ENCODE measurements around the gene YLPM1.
A peak's percentile ranks its signal among the peaks of the same experiment; 100 is the strongest.

YLPM1 gene

GRCh38 chr14:74841230-74842207, 78.4 kb downstream of the YLPM1 start:
- DNase-seq, result peak; percentile 20

DNA sequence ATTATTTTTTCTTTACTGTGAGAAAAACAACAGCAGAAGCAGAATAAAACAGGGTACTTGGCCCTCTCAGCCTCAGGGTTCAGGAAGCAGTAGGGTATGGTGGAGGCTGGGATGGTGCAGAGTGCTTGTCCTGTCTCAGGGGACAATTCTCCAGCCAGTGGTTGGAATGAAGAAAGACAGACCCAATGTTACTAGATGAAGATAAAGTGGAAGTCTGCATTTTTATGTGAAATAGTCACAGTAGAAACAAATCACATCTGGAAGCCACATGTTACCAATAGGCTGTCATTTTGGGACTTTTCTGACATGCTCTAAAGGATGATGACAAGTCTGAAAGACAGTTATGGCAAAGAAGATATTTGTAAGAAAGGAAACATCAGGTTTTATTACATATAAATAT, 80.5 kb downstream of the YLPM1 start:
- no peak for DNase-seq

GRCh38 chr14:74846168-74846567, 83.1 kb downstream of the YLPM1 start:
- DNase-seq, result no peak

GRCh38 chr14:74846968-74847665, 84.0 kb downstream of the YLPM1 start:
- no peak for DNase-seq

DNA sequence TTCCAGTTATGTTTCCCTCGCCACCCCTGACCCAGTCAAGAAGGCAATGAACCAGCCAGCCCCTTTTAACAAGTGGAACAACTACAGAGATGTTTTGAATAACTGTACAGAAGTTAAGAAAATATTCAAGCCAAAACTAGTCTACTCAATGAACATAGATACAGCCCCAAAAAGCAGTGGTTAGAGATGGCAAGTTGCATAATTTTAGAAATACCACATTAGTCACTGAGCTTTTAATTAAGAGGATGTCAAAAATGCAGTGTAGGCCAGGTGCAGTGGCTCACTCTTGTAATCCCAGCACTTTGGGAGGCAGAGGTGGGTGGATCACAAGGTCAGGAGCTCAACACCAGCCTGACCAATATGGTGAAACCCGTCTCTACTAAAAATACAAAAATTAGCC, 85.7 kb downstream of the YLPM1 start:
- DNase-seq, result no peak

GRCh38 chr14:74852922-74853530, 89.9 kb downstream of the YLPM1 start:
- DNase-seq, result no peak

- no peak for DNase-seq
Measured at GRCh38 chr14:74853581-74853980, 90.5 kb downstream of the YLPM1 start.

DNA sequence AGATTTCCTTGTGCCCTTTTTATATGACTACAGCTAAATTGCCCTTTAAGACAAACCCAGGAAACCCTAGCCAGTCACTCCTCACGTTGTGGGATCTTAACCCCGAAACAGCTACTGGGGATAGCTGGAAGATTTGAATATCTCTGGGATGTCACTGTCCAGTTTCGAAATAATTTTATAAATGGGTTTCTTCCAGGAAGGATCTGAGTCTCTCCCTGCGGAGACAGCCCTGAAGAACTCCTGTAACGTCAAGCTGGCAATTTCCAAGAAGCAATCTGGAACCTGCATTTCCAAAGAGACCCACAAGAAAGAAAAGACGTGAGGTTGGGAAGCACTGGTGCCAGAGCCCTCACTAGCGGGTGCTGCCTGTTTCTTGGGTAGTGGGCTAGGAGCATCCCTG, 91.9 kb downstream of the YLPM1 start:
- no peak for DNase-seq

DNA sequence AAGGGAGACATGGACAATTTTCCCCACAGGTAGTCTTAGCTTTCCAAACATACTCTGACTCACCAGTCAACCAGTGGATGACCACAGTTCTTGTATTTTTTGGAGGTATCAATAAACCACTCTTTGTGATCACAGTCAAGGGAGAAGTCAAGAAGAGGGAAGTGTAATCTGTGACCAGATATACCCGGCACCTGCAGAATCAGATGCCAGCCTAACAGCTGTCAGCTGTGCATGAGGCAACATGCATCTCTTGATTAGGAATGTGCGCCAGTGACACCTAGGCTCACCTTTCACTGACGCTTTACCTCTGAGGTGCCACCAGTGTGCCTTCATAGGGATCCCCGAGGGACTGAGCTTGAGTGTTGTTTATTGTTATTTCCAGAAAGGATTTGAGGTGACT, 92.8 kb downstream of the YLPM1 start:
- DNase-seq, result no peak

- DNase-seq, result no peak
Measured at GRCh38 chr14:74856366-74856765, 93.2 kb downstream of the YLPM1 start.

- no peak for DNase-seq
Measured at GRCh38 chr14:74858022-74858421, 94.9 kb downstream of the YLPM1 start.

- DNase-seq, result no peak
Measured at GRCh38 chr14:74859757-74860552, 96.8 kb downstream of the YLPM1 start.

DNA sequence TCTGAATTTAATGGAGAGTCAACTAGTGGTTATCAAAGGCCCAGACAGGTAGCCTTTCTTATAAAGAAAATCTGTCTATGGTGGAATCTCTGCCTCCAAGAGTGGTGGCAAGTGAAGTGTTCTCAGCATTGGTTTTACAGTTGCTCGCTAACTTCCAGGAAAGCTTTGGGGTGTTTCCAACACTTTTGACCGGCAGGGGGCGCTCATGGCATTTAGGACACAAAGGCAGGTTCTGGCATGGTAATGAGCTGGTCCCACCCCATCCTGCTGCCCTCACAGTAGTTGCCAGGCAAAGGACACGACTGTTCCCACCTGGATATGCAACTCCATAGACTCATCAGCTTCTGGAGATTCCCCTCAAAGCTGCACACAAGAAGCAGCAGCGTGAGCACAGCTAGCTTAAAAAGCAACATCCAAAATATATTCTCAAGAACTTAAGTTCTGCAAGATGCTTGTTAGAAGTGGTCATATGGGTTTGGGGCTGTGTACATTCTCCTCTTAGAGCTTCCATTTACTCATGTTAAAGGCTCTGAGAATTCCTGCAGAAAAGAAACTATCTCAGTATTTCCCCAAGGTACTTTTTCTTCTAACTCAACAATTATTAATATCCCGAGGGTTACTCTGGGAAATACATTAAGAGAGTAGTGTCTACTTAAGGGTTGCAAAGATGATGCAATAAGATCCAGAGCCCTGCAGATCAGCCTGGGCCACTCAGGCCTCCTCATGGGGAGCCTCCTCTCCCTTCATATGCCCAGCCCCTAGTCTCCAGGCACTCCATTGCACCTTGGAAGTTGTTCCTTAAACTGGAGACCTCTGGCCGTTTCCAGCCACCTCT, 98.0 kb downstream of the YLPM1 start:
- DNase-seq, result peak; percentile 80

- DNase-seq, result no peak
Measured at GRCh38 chr14:74861734-74862090, 98.6 kb downstream of the YLPM1 start.

GRCh38 chr14:74863274-74863673, 100.2 kb downstream of the YLPM1 start:
- peak; percentile 1 for DNase-seq

DNA sequence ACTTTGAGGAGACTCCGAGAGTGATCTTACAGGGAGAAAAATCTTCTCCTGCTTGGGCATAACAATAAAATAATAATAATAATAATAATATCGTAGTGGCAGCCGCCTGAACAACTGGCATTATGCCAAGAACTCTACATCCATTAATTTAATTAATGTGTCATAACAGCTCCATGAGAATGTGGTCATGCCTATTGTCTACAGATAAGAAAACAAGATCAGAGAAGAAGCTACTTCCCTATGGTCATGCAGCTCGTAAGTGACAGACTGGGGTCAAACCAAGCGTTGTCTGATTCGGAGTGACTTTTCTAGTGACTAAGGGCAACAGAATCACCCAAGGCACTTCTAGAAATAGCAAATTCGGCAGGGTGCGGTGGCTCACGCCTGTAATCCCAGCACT, 101.1 kb downstream of the YLPM1 start:
- no peak for DNase-seq

- no peak for DNase-seq
Measured at GRCh38 chr14:74865156-74865555, 102.0 kb downstream of the YLPM1 start.

- no peak for DNase-seq
Measured at GRCh38 chr14:74866708-74867389, 103.7 kb downstream of the YLPM1 start.

- peak; percentile 18 for DNase-seq
Measured at GRCh38 chr14:74867673-74868072, 104.6 kb downstream of the YLPM1 start.

- DNase-seq, result no peak
Measured at GRCh38 chr14:74868739-74869138, 105.6 kb downstream of the YLPM1 start.

DNA sequence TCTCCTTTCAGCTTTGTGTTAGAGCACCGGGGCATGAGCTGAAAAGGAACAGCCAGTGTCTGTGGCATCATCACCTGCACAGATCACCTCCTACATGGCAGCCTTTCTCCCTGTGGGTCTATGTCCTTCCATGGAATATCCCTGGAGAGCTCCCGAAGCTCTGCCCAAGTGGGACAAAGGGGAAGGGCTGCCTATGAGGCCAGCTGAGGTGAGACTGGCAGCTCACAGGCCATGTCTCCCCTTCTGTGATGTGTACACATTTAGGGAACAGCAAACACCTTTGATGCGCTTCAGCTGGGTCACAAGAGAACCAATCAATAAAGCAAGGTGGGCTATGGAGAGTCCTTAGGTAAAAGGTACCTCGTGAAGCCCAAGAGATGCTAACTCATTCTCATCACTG, 108.7 kb downstream of the YLPM1 start:
- DNase-seq, result no peak
